Central memory CD8-positive, alpha-beta T cell (primary cell): ENCODE measurements around the gene ARL8B.

ENCODE experiments used
- ATAC-seq: fragments of 150-1000 bp; cut with Tn5 transposase; replicated peaks from 2 replicates; pipeline ENCODE4 v1.10.0; 2022; ENCODE audit warnings: mild to moderate bottlenecking, moderate FRiP score, moderate number of reproducible peaks; ENCODE audit not compliant: poor library complexity, severe bottlenecking; ENCODE audit errors: extremely low read depth
- DNase-seq, 2 donors: peaks; one replicate each; pipeline ENCODE4 v3.0.0; 2021; ENCODE audit warnings: low spot score in 2 of 2
- H3K27ac Mint-ChIP-seq: one replicate; pipeline ENCODE4 v1.8.0; 2022; ENCODE audit warnings: low read depth, mild to moderate bottlenecking, moderate library complexity, mixed read lengths
- H3K27me3 Mint-ChIP-seq: one replicate; pipeline ENCODE4 v1.8.0; 2022; ENCODE audit warnings: mixed read lengths
- H3K36me3 Mint-ChIP-seq: one replicate; pipeline ENCODE4 v1.8.0; 2022; ENCODE audit warnings: mild to moderate bottlenecking, moderate library complexity, mixed read lengths; ENCODE audit not compliant: insufficient read depth
- H3K4me1 Mint-ChIP-seq: one replicate; pipeline ENCODE4 v1.8.0; 2022; ENCODE audit warnings: mixed read lengths
- H3K4me3 Mint-ChIP-seq: one replicate; pipeline ENCODE4 v1.8.0; 2022; ENCODE audit warnings: mild to moderate bottlenecking, moderate library complexity, mixed read lengths
- H3K9me3 Mint-ChIP-seq: one replicate; pipeline ENCODE4 v1.8.0; 2022; ENCODE audit warnings: mixed read lengths

The ARL8B gene

GRCh38 chr3:5194801-5195509 is 72.9 kb downstream of the ARL8B start:
- Mint-ChIP-seq H3K4me1 (peaks cover 80% of the 10 kb centered on the region), H3K27ac (peak overlapping the region; percentile 82), H3K4me3 (peak overlapping the region; percentile 47), H3K9me3 (no peaks in the 10 kb centered on the region), H3K36me3 (peaks cover 38% of the 10 kb centered on the region), H3K27me3 (no peaks in the 10 kb centered on the region)
- DNase-seq (no peak), ATAC-seq (peak; percentile 57)

GRCh38 chr3:5195605-5196004 is 73.5 kb downstream of the ARL8B start:
- Mint-ChIP-seq H3K9me3 (no peaks in the 10 kb centered on the region), H3K36me3 (peaks cover 44% of the 10 kb centered on the region), H3K27ac (peak overlapping the region; percentile 82), H3K4me1 (peaks cover 79% of the 10 kb centered on the region), H3K4me3 (peak overlapping the region; percentile 47), H3K27me3 (no peaks in the 10 kb centered on the region)
- ATAC-seq: no peak
- no peak for DNase-seq

GRCh38 chr3:5197022-5197421 is 74.9 kb downstream of the ARL8B start:
- Mint-ChIP-seq H3K27me3 (no peaks in the 10 kb centered on the region), H3K27ac (peak overlapping the region; percentile 86), H3K36me3 (peaks cover 52% of the 10 kb centered on the region), H3K4me1 (peaks cover 73% of the 10 kb centered on the region), H3K9me3 (no peaks in the 10 kb centered on the region), H3K4me3 (peak overlapping the region; percentile 70)
- no peak for DNase-seq
- ATAC-seq: no peak

GRCh38 chr3:5197470-5198312 is 75.6 kb downstream of the ARL8B start:
- no peaks in the 10 kb centered on the region for H3K9me3 Mint-ChIP-seq
- peaks cover 66% of the 10 kb centered on the region for H3K4me1 Mint-ChIP-seq
- H3K4me3 Mint-ChIP-seq: peak overlapping the region; percentile 70
- H3K27ac Mint-ChIP-seq: peak overlapping the region; percentile 86
- peaks cover 59% of the 10 kb centered on the region for H3K36me3 Mint-ChIP-seq
- DNase-seq: no peak
- H3K27me3 Mint-ChIP-seq: no peaks in the 10 kb centered on the region
- ATAC-seq: peak; percentile 80

GRCh38 chr3:5198313-5198677 is 76.2 kb downstream of the ARL8B start:
- Mint-ChIP-seq H3K4me3 (peak overlapping the region; percentile 34), H3K27me3 (no peaks in the 10 kb centered on the region), H3K27ac (peak overlapping the region; percentile 86), H3K9me3 (no peaks in the 10 kb centered on the region), H3K4me1 (peaks cover 60% of the 10 kb centered on the region), H3K36me3 (peaks cover 61% of the 10 kb centered on the region)
- DNase-seq (no peak), ATAC-seq (no peak)

- ATAC-seq: no peak
Measured at GRCh38 chr3:5198986-5199731, 77.1 kb downstream of the ARL8B start.

GRCh38 chr3:5201536-5201935 is 79.4 kb downstream of the ARL8B start:
- Mint-ChIP-seq H3K27ac (no peak overlapping the region), H3K9me3 (no peaks in the 10 kb centered on the region), H3K36me3 (peaks cover 75% of the 10 kb centered on the region), H3K27me3 (no peaks in the 10 kb centered on the region), H3K4me1 (peaks cover 42% of the 10 kb centered on the region), H3K4me3 (no peak overlapping the region)
- DNase-seq (no peak), ATAC-seq (no peak)

More at GRCh38 chr3:5198986-5199731, 77.1 kb downstream of the ARL8B start:
- H3K36me3 Mint-ChIP-seq: peaks cover 65% of the 10 kb centered on the region
- peaks cover 55% of the 10 kb centered on the region for H3K4me1 Mint-ChIP-seq
- DNase-seq: no peak
- H3K4me3 Mint-ChIP-seq: no peak overlapping the region
- no peaks in the 10 kb centered on the region for H3K9me3 Mint-ChIP-seq
- peak overlapping the region; percentile 86 for H3K27ac Mint-ChIP-seq
- H3K27me3 Mint-ChIP-seq: no peaks in the 10 kb centered on the region

- Mint-ChIP-seq H3K9me3 (no peaks in the 10 kb centered on the region), H3K4me3 (no peak overlapping the region), H3K27ac (no peak overlapping the region), H3K4me1 (peaks cover 35% of the 10 kb centered on the region), H3K27me3 (no peaks in the 10 kb centered on the region), H3K36me3 (peaks cover 77% of the 10 kb centered on the region)
- ATAC-seq: no peak
- no peak for DNase-seq
Measured at GRCh38 chr3:5202222-5202621, 80.1 kb downstream of the ARL8B start.

GRCh38 chr3:5205165-5205941 is 83.3 kb downstream of the ARL8B start:
- H3K4me1 Mint-ChIP-seq: peaks cover 11% of the 10 kb centered on the region
- peak overlapping the region; percentile 29 for H3K27ac Mint-ChIP-seq
- DNase-seq (no peak), ATAC-seq (no peak)
- no peaks in the 10 kb centered on the region for H3K9me3 Mint-ChIP-seq
- H3K27me3 Mint-ChIP-seq: no peaks in the 10 kb centered on the region
- no peak overlapping the region for H3K4me3 Mint-ChIP-seq
- peaks cover 86% of the 10 kb centered on the region for H3K36me3 Mint-ChIP-seq

GRCh38 chr3:5210926-5211325 is 88.8 kb downstream of the ARL8B start:
- ATAC-seq: no peak
- Mint-ChIP-seq H3K27me3 (no peaks in the 10 kb centered on the region), H3K36me3 (peaks cover 83% of the 10 kb centered on the region), H3K4me3 (no peak overlapping the region), H3K9me3 (no peaks in the 10 kb centered on the region), H3K27ac (no peak overlapping the region), H3K4me1 (peaks cover 18% of the 10 kb centered on the region)
- no peak for DNase-seq

- peaks cover 18% of the 10 kb centered on the region for H3K4me1 Mint-ChIP-seq
- ATAC-seq (no peak), DNase-seq (no peak)
- peaks cover 80% of the 10 kb centered on the region for H3K36me3 Mint-ChIP-seq
- no peaks in the 10 kb centered on the region for H3K9me3 Mint-ChIP-seq
- no peaks in the 10 kb centered on the region for H3K27me3 Mint-ChIP-seq
- peak overlapping the region; percentile 71 for H3K27ac Mint-ChIP-seq
- H3K4me3 Mint-ChIP-seq: no peak overlapping the region
Measured at GRCh38 chr3:5212628-5213573, 90.8 kb downstream of the ARL8B start.
